DOHH2 (cell line): ENCODE results near the gene RORB.

ENCODE experiments used
- H3F3A ChIP-seq: fragments of 200-600 bp; sonication (generic), shearing (Covaris generic); 2 replicates; pipeline ENCODE4 v1.6.0; 2016; ENCODE audit warnings: antibody characterized with exemption, mild to moderate bottlenecking; ENCODE audit not compliant: control insufficient read depth, insufficient read depth
- H3K27ac ChIP-seq: fragments of 200-600 bp; sonication (generic); 2 replicates; pipeline ENCODE4 v1.5.1; 2014; ENCODE audit warnings: low read depth, mild to moderate bottlenecking, low read length, moderate library complexity
- H3K27me3 ChIP-seq: fragments of 200-600 bp; sonication (generic); 2 replicates; pipeline ENCODE4 v1.6.1; 2014; ENCODE audit warnings: mild to moderate bottlenecking, low read length, mixed read lengths; ENCODE audit not compliant: control insufficient read depth
- H3K36me3 ChIP-seq: fragments of 200-600 bp; sonication (generic); 2 replicates; pipeline ENCODE4 v1.6.1; 2014; ENCODE audit warnings: mild to moderate bottlenecking, low read length, moderate library complexity, mixed read lengths; ENCODE audit not compliant: control insufficient read depth
- H3K4me1 ChIP-seq: fragments of 200-600 bp; sonication (generic); 2 replicates; pipeline ENCODE4 v1.6.1; 2014; ENCODE audit warnings: mild to moderate bottlenecking, low read length, mixed read lengths; ENCODE audit not compliant: control insufficient read depth
- H3K4me2 ChIP-seq: fragments of 200-600 bp; sonication (generic); 2 replicates; pipeline ENCODE4 v1.6.0; 2014; ENCODE audit warnings: mild to moderate bottlenecking, low read length, moderate library complexity
- H3K4me3 ChIP-seq: fragments of 200-600 bp; sonication (generic); 2 replicates; pipeline ENCODE4 v1.5.1; 2014; ENCODE audit warnings: mild to moderate bottlenecking, low read length, mixed read lengths
- H3K79me2 ChIP-seq: fragments of 200-600 bp; sonication (generic); 2 replicates; pipeline ENCODE4 v1.6.1; 2014; ENCODE audit warnings: mild to moderate bottlenecking, low read length, mixed read lengths; ENCODE audit not compliant: control insufficient read depth
- H3K9me2 ChIP-seq: fragments of 200-600 bp; sonication (generic); replicated peaks from 2 replicates; pipeline ENCODE4 v1.6.1; 2014; ENCODE audit warnings: mild to moderate bottlenecking, low read length, mixed read lengths; ENCODE audit not compliant: control insufficient read depth
- H3K9me3 ChIP-seq: fragments of 200-600 bp; sonication (generic); 2 replicates; pipeline ENCODE4 v1.6.1; 2014; ENCODE audit warnings: antibody characterized with exemption, low read length, mixed read lengths; ENCODE audit not compliant: control insufficient read depth, insufficient read depth
- H4K20me1 ChIP-seq: fragments of 200-600 bp; sonication (generic); 2 replicates; pipeline ENCODE4 v1.6.0; 2014; ENCODE audit warnings: low read depth, mild to moderate bottlenecking, antibody characterized with exemption, low read length, moderate library complexity; ENCODE audit not compliant: control insufficient read depth, insufficient read depth
- CTCF ChIP-seq: fragments of 200-600 bp; sonication (generic); IDR thresholded peaks from one replicate; pipeline ENCODE4 v1.5.1; 2014; ENCODE audit warnings: antibody characterized with exemption, mild to moderate bottlenecking, low read depth, low read length; ENCODE audit not compliant: poor library complexity, severe bottlenecking
- EZH2phosphoT487 ChIP-seq: fragments of 200-600 bp; sonication (generic); IDR thresholded peaks from 2 replicates; pipeline ENCODE4 v1.6.1; 2017; ENCODE audit warnings: borderline replicate concordance, mild to moderate bottlenecking, antibody characterized with exemption, low read length, moderate library complexity, mixed read lengths

Gene RORB

GRCh38 chr9:74691058-74691457 lies 193.9 kb downstream of the RORB start:
- TF ChIP-seq EZH2phosphoT487 (no peak), CTCF (no peak)
- Histone ChIP-seq H3K4me2 (no peak overlapping the region), H3K36me3 (no peaks in the 10 kb centered on the region), H3K9me2 (no peaks in the 10 kb centered on the region), H4K20me1 (no peaks in the 10 kb centered on the region), H3K9me3 (no peaks in the 10 kb centered on the region), H3K4me1 (no peaks in the 10 kb centered on the region), H3K4me3 (no peak overlapping the region), H3K79me2 (no peaks in the 10 kb centered on the region), H3K27me3 (no peaks in the 10 kb centered on the region), H3K27ac (no peak overlapping the region), H3F3A (no peaks in the 10 kb centered on the region)

- Histone ChIP-seq H3F3A (no peaks in the 10 kb centered on the region), H3K9me2 (no peaks in the 10 kb centered on the region), H3K4me2 (no peak overlapping the region), H3K9me3 (no peaks in the 10 kb centered on the region), H4K20me1 (no peaks in the 10 kb centered on the region), H3K36me3 (no peaks in the 10 kb centered on the region), H3K27ac (no peak overlapping the region), H3K4me3 (no peak overlapping the region), H3K27me3 (no peaks in the 10 kb centered on the region), H3K79me2 (no peaks in the 10 kb centered on the region), H3K4me1 (no peaks in the 10 kb centered on the region)
- no peak for TF ChIP-seq EZH2phosphoT487
- TF ChIP-seq CTCF = no peak
Measured at GRCh38 chr9:74696520-74696919, 199.4 kb downstream of the RORB start.

GRCh38 chr9:74697535-74697934 lies 200.4 kb downstream of the RORB start:
- no peaks in the 10 kb centered on the region for H3K9me2 ChIP-seq
- H3K79me2 ChIP-seq = no peaks in the 10 kb centered on the region
- H3K9me3 ChIP-seq = no peaks in the 10 kb centered on the region
- H3K4me2 ChIP-seq = no peak overlapping the region
- H3F3A ChIP-seq = no peaks in the 10 kb centered on the region
- TF ChIP-seq CTCF (no peak), EZH2phosphoT487 (no peak)
- no peak overlapping the region for H3K4me3 ChIP-seq
- H3K36me3 ChIP-seq = no peaks in the 10 kb centered on the region
- H3K4me1 ChIP-seq = no peaks in the 10 kb centered on the region
- no peaks in the 10 kb centered on the region for H4K20me1 ChIP-seq
- no peak overlapping the region for H3K27ac ChIP-seq
- no peaks in the 10 kb centered on the region for H3K27me3 ChIP-seq

- Histone ChIP-seq H3K4me1 (no peaks in the 10 kb centered on the region), H3K36me3 (no peaks in the 10 kb centered on the region), H4K20me1 (no peaks in the 10 kb centered on the region), H3K27me3 (no peaks in the 10 kb centered on the region), H3K27ac (no peak overlapping the region), H3K4me3 (no peak overlapping the region), H3F3A (no peaks in the 10 kb centered on the region), H3K4me2 (no peak overlapping the region), H3K9me3 (no peaks in the 10 kb centered on the region), H3K9me2 (no peaks in the 10 kb centered on the region), H3K79me2 (no peaks in the 10 kb centered on the region)
- TF ChIP-seq CTCF (no peak), EZH2phosphoT487 (no peak)
Measured at GRCh38 chr9:74711341-74711740, 214.2 kb downstream of the RORB start.
